ENCODE results near the gene TCP1.

GRCh38 chr6:159789377-159790148 lies at the start of gene TCP1:
- TF ChIP-seq CTCF (IDR thresholded peaks at IDR 0.05), result peak in 1 of 7 experiments; percentile 19
- TF ChIP-seq POLR2A (IDR thresholded peaks at IDR 0.05), result peak; percentile 96 to 97 (median 97)
